HuH-7 (cell line): ENCODE results near the gene GAS2.
A peak's percentile ranks its signal among the peaks of the same experiment; 100 is the strongest.

Experiments
- DNase-seq: peaks from one replicate; pipeline ENCODE4 v3.0.0; 2011; ENCODE audit warnings: low spot score

Gene GAS2

DNA sequence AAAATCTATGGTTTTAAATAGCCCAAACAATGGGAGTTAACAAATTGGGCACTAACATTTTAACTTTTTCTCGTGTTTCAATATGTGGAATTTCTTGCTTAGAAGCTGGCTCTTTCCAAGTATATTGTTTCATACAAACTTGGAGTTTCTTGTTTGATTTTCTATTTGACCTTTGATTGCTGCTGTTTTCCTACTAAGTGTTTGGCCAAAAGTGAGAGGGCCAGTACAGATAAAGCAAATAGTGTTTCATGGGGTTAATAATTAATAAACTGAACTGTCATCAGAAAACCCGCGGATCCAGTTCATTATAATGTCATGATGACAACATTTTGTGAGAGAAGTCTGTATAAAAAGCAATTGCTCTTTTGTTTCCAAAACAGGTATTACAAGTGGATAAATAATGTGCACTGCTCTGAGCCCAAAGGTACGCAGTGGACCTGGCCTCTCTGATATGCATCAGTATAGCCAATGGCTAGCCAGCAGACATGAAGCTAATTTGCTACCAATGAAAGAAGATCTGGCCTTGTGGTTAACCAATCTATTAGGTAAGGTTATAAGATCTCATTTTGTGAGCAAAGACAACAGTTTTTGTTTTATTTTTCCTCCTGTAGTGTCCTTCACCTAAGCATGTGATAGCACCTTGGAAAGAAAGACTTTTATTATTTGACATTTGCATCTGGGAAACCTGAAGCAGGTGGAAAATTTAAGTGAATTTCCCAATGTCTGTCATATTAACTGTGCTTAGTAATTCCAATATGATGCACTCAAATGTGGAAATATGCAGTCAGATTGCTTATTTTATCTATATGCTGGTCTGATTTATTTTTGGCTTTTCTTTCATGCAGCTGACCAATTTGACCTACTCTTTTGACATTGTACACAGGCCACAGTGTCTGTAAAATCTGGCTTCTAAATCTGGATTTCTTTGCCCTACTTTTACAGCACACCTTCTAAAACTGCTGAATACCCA lies 8.3 kb downstream of the GAS2 start:
- DNase-seq: no peak

DNA sequence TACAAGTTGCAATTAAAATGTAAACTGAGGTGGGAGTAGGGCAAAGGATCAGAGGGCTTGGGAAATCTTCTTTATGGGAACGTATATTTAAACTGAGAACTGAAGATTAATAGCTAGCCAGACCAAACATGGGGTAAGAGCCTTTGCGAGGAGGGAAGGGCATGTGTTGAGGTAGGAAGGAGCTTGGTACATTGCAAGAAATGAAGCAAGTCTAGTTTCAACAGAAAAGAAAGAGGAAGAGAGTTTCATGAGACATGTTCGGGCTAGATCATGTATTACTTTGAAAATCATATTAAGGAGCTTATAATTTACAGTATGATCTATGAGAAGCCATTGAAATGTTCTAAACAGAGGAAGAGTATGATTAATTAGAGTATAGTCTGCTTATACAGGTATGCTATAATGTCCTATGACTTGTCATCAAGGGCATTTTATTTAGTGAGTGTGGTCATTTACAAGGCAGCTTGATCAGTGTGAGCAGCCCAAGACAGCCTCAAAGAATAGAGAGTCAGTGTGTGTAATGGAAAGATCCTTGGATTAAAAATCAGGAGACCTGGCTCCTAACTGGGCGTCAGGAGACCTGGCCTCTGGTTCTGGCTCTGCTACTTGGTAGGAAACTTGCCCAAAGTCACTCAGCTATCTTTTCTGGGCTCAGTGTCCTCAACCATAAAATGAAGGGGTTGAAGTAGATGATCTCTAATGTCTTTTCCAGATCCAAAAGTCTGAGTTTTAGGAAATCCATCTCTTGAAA lies 10.9 kb downstream of the GAS2 start:
- DNase-seq: no peak

DNA sequence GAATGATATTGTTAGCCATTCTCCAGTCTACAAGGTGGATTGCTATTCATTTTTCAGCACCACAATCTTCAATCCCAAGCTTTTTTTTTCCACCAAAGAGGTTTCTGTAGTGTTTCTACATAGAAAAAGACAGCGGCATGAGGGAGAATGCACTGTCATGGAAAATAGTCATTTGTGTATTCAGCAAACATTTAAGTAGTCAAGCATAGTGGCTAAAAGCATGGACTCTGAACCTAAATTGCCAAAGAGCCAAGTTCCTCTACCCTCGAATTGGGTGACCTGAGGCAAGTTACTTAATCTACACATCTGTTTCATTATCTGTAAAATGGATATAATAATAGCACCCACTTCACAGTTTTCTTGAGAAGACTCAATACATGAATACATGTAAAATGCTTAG lies 14.2 kb downstream of the GAS2 start:
- DNase-seq: no peak

DNA sequence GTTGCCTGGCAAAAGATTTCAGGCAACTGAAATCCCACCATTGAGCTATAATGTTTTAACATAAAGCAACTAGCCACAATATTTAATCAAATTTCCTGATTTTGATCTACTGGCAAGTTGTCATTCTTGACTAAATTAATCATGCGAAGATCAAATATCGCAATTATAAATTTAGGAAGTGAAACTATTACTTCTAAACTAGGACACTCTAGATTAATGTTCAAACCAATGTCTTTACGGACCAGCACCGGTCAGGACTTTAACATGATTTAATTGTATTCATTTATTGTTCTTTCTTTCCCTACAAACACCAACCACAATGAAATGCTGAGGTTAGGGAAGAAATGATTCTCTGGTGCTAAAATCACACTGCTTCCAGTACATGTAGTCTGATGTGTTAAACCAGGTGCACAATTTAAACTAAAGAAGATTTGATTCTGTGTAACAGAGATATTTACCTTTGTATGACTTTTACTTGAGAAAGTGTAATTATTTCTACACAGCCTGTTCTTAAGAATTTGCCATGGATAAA lies 14.9 kb downstream of the GAS2 start:
- no peak for DNase-seq

DNA sequence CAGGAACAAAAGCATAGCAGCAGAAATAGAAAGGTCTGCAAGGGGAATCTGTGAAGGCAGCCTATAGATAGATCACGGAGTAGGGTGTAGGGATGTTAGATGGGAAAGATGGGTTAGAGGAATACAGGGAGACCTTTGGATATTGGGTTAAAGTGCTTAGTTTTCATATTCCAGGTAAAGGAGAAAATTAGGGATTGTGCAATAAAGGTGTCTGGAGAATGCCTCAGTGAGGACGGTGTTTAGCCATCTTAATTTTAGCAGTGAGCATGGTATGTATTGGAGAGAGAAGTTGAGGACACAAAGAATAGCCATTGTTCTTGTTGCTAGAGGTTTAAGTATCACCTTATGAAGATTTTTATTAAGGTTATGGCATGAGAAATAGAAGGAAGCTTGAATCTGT lies 17.7 kb downstream of the GAS2 start:
- DNase-seq: no peak

DNA sequence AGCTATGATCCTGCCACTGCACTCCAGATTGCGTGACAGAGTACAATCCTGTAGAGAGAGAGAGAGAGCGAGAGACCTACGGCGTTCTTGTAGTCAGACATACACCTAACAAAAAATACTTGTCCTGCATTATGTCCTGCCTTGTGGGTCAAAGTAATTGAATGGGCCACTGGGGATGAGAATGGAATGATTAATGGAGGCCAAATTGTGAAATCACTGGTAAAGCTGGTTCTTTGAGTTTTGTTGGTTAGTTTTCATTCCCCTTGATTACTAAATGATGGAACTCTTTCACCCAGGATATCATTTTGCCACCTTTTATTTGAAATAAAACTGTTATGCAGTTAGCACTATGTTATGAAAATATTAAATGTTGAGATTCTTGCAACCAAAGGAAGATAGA lies 18.7 kb downstream of the GAS2 start:
- no peak for DNase-seq

DNA sequence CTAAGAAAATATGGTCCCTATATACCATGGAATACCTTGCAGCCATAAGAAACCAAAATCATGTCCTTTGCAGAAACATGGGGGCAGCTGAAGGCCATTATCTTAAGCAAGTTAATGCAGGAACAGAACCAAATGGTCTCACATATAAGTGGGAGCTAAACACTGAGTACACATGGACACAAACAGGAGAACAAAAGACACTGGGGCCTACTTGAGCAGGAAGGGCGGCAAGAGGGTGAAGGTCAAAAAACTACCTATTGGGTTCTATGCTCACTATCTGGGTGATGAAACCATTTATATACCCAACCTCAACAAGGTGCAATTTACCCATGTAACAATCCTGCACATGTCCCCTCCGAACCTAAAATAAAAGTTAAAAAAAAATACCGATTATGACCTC lies 22.5 kb downstream of the GAS2 start:
- DNase-seq: no peak

DNA sequence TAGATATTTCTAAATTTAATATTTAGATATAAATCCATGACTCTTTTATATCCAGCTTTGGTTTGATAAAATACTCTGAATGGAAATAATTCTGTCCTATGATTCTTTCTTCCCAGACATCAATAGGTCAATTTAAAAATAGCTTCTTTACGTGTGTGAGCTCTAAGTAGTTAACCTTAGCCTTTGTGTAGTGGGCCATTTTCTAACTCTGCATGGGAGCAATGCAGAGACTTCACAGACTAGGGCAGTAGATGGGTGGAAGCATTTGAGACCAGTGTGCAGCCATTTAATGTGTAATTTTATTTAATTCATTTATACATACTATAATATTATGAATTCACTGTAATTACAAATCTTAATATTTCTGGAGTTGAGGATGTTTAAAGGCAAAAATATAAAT lies 23.8 kb downstream of the GAS2 start:
- no peak for DNase-seq

DNA sequence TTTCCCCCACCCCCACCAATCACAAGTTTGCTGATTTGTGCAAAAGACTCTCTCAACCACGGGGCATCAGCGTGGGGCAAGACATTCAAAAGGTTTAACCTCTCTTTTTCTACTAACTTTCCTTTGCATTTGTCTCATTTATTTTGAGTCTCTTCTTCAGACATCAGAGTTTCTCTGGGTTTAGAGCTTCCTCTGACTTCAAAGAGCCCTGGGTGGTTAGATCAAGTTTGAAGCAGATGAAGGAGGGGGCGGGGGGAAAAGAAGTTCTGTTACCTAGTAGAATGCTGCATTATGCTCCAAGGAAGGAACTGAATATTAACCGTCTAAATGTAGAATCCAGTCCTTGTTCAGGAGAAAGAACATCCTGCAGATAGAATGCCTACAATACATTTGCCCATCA lies 24.5 kb downstream of the GAS2 start:
- no peak for DNase-seq

DNA sequence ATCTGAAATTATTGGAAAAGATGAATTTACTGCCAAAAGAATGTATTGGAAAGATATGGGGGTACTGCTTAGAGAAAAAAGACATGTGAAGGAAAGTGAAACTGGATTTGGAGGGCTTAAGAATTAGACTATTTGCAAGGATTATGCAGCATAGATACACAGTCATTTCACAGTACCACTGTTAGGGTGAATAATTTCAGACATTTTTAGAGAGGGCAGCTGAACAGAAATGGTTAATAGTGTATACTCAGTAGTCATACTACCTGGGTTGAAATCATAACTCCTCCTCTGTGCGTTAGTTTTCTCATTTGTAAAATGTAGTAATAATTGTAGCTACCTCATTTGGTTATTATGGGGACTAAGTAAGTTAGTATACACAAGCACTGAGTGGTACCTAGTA lies 33.0 kb downstream of the GAS2 start:
- no peak for DNase-seq

DNA sequence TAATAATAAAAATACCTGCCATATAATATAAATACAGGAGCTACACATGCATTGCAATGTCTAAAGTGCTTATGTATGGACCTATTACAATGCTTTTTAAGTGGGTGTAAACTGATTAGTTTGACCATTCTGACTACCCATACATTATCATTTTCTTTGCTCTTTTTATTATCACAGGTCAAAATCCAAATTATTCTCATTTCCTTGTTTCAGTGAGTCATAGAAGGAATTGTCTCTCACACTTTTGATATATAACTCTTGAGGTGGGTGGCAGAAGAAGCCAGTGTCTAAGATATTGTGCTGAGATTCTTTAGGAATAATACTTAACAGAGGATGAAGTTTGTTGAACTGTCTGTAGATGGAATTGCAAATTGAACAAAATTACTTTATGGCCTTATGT lies 35.6 kb downstream of the GAS2 start:
- no peak for DNase-seq

DNA sequence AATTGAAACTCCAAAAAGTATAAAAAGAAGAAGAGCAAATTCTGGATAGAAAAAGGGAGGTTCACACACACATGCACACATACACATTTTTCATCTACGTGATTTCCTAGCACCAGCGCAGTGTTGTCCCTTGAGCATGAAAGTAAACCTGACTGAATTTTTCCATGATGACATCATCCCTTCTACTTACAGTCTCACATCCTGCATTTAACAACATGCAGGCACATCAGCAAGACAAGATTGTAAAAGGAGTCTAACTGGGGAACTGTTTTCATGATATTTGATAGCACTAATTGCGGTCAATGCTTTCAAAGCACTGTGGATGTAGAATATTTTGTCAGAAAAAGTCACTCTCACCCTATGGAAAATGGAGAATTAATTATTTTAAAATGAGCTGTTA lies 36.6 kb downstream of the GAS2 start:
- peak; percentile 17 for DNase-seq

DNA sequence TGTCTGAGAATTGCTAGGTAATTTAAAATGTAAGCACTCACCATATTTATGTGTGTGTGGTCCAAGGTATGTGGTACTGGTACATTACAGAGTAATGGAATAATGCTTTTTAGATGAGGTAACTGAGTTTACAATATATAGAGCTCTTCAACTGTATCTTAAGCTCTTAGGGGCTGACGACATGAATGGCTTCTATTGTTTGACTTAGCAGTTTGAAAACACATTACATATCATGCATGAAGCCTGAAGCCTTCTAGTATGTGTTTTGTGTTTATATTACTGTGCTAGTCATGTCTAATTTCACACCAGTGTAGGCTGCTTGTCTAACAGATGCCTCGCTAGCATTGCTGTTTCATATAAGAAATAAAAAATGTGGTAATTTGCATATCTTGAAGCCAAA lies 37.2 kb downstream of the GAS2 start:
- no peak for DNase-seq

DNA sequence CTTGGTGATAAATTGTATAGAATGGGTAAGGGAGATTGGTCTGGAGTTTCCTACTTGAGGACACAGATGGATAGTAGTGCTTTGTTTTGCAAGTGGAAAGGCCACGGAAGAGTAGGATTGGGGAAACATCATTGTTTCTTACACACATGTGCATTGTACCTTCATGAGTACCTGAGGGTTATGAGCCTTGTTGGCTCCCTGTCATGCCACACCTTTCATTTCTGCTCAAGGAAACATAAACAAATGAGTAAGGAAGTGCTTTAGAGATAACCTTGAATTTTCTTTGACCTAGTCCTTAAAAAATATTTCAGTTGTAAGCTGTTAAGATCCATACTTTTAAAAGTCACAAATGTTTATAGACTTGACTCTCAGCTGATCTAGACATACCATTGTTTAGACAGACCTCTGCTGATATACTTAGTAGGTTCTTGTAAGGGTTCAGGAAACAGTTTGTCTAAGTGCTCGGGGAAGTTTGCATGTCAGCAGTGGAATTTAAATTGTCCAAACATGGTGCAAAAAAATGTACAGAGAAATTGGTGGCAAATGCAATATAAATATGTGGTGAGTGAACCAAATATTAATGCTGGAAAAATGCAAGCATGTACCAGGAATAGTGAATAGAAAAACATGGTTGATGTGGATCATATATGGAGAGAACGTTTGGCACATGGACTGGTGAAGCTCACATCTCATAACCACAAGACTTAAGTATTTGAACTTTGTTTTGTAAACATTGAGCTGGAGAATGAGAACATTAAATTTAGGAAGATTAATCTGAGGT lies 40.9 kb downstream of the GAS2 start:
- DNase-seq: no peak

DNA sequence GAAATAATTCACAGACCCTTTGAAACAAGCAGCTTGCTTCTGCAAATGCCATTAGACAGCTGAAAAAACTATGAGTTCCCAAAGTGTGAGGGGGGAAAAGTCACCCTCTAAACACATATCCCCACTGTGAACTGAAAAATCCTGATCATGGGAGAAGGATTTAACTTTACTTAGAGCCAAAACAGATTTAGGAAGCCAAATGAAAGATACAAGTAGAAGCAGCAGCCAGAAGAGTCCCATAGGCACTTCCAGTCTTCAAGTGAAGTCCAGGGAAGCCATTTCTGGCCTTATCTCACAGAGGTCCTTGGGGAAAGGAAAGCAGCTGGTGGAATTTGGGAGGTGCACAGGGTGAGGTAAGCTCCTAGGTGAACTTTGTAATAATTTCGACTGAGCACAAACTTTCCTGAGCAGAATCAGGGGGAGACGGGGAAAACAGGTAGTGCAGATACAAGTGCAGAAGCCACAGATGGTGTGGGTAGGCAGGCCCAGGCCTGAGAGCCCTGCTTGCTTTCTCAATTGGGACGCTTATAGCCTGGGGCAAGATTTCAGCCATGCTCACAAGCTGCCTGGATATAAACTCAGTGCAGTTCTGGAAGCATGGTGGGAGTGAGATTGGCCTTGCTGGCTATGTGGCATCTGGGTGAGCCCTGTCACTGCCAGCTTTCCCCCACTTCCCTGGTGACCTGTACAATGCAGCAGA lies 44.8 kb downstream of the GAS2 start:
- no peak for DNase-seq

DNA sequence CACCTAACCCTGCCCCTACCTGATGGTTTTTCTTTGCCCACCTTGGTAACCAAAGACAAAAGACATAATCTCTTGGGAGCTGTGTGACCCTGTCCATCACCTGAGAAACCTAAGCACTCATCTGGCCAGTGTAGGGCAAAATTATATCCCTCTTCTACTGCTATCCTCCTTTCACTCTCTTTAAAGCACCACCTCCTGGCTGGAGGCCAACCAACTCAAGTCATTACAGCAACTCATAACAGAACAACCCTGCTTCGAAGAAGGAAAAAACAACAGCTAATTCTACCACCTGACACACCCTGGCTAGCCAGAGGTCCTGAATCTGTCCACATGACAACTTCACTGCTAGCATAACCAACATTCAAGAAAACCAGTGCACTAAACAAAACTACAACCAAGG lies 45.5 kb downstream of the GAS2 start:
- DNase-seq: no peak

DNA sequence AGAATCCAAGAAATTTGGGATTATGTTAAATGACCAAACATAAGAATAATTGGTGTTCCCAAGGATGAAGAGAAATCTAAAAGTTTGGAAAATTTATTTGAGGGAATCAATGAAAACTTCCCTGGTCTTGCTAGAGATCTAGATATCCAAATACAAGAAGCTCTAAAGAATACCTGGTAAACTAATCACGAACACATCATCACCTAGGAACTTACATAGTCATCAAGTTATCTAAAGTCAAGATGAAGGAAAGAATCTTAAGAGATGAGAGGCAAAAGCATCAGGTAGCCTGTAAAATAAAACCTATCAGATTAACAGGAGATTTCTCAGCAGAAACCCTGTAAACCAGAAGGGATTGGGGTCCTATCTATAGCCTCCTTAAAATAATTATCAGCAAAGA lies 46.9 kb downstream of the GAS2 start:
- DNase-seq: no peak

DNA sequence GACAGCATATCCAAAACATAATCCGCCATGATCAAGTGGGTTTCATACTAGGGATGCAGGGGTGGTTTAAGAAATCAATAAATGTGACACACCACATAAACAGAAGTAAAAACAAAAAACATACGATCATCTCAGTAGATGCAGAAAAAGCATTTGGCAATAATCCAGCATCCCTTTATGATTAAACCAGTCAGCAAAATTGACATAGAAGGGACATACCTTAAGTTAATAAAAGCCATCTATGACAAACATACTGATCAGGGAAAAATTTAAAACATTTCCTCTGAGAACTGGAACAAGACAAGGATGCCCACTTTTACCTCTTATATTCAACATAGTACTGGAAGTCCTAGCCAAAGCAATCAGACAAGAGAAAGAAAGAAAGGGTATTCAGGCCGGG lies 49.6 kb downstream of the GAS2 start:
- DNase-seq: no peak

DNA sequence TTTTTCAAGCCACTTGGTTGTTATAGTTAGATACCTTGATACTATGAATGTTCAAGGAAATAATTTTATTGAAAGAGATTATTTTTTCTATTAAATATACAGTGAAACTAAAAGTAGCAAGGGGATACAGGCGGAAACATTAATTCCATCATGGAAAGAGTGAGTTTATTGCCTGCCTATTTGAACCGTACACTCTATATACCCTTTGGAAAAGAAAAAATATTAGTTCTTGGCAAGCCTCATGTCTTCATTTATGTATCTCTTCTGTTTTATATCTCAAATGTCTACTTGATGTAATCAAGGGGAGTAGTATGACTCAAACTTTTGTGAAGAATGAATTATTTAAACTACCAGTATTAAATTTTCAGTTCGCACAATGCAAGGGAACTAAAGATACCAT lies 54.0 kb downstream of the GAS2 start:
- DNase-seq: no peak

DNA sequence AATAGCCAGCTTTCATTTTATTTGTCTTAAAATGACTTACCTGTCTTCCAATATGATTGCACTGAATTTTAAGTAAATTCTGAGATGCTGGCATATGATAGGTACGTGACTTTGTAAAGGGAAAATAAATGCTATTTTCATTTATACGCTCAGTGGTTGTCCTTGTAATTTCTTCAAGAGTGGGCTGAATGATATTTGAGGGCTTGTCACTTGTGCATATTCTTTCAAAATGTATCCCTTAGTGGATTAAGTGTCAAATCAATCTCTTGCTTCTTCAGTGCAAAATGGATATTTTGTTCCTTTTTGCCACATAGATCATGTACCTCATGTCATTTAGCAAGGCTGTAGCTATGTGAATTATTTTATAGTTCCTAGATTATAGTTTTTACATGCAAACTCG lies 56.9 kb downstream of the GAS2 start:
- no peak for DNase-seq

DNA sequence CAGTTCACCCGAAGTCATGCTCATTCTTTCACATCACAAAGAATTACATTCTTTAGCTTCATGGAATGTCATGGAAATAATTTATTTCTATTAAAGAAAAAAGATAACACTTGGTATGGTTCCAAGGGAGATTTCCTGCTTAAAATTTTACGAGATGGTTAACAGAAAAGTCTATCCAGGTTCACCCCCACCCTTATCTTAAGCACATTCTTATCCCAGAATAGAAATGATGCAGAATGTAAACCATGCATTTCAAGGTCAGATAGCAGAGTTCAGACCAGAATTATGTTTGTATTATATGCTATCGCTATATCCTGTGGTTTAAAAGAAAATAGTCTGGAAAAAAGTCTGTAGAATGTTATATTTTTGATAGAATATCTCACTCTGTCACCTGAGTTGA lies 58.7 kb downstream of the GAS2 start:
- no peak for DNase-seq
